NCI-H446 (cell line): ENCODE measurements around the gene NUP133.
"Not testable (repeated sequence)": the region's sequence is repeated elsewhere in the genome, so short reads cannot be mapped to it uniquely, and the experiment has no call there.

ENCODE experiments used
- DNase-seq, 2 experiments: peaks; one replicate each; lab custom pipeline; 2025; lab: John Stamatoyannopoulos, UW

The NUP133 gene

DNA sequence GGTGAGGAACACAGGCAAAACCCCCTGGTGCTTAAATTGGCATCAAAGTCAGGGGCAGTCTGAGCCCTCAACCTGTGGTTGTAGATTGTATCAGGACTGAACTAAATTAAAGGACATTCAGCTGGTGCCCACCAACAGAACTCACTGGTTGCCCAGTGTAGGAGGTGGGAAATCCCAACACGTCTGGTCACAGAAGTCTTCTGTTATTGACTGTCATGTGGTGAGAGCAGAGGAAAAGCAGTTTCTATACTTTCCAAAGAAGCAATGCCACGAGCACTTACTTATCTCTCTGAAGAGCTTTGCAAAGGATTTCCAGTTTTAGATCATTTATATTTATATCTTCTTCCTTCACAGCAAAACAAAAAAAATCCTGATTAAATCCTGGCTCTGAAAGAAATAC is 59.3 kb downstream of the NUP133 start:
- no peak for DNase-seq

- no peak for DNase-seq
Measured at GRCh38 chr1:229448354-229448753, 59.8 kb downstream of the NUP133 start.

DNA sequence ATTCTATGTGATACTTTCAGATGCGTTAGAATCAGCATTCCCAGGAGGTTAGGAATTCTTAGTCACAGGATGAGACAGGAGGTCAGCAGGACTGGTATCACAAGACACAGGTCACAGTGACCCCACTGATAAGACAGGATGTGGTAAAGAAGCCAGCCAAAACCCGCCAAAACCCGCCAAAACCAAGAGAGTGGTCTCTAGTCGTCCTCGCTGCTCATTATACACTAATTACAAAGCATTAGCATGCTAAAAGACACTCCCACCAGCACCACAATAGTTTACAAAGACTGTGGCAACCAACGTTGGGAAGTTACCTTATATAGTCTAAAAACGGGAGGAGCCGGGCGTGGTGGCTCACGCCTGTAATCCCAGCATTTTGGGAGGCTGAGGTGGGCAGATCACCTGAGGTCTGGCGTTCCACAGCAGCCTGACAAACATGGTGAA is 60.3 kb downstream of the NUP133 start:
- DNase-seq, result no peak

GRCh38 chr1:229445828-229446227 is 62.3 kb downstream of the NUP133 start:
- no peak for DNase-seq

- DNase-seq, result no peak
Measured at GRCh38 chr1:229440851-229441537, 67.1 kb downstream of the NUP133 start.

- no peak for DNase-seq
Measured at GRCh38 chr1:229438021-229438420, 70.1 kb downstream of the NUP133 start.

GRCh38 chr1:229437443-229437842 is 70.7 kb downstream of the NUP133 start:
- no peak for DNase-seq

DNA sequence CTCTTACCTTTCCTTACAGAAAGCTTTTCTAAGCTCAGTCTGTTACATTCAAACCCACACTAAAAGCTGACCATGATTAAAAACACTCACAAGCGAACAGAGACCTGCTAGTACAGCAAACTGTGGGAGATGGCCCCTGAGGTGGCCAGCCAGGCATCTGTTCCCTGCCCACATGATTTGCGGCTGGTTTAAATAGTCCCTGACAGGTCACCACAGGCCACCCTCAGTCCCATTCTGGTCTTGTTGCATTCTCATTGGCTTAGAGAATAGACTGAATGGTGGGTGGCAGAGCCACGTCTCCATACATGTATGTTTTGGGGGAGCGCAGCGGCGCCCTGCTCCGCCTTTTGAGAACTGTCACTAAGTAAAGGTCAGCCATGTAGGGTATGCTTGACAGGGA is 71.9 kb downstream of the NUP133 start:
- no peak for DNase-seq

GRCh38 chr1:229434641-229435051 is 73.5 kb downstream of the NUP133 start:
- DNase-seq, result no peak

DNA sequence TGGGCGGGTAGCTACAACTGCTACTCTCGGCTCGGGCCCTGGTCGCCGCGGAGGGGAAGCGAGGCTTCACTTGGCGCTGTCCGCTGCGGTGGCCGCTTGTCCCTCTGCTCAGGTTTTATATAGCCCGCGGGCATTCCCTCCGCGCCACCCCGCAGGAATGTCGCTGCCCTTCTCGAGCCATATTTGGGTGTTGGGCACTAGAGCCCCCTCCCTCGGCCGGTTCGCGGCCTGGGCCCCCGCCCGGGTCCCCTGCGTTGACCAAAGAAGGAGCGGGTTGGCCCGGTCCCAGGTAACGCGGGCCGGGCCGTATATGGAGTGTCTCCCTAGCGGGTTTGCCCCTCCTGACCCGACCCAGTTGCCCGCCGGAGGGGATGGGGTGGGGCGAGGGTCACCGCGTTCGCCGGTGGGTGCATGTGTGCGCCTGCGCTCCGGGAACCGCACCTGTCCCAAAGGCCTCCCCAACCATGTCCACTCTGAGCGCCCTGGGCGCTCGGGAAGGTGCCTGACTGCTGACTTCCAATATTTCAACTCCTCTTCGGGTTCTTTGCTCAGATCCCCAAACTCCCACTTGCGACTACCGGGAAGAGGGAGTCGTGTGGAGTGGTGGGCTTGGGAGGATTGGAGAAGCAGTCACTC is 74.0 kb downstream of the NUP133 start, which contains the start of gene ACTA1:
Gene ACTA1, minus strand, starts transcription at position 90 of the 636 bp plus-strand sequence. CDS start 979 bp downstream, outside the sequence.
- DNase-seq, result no peak

DNA sequence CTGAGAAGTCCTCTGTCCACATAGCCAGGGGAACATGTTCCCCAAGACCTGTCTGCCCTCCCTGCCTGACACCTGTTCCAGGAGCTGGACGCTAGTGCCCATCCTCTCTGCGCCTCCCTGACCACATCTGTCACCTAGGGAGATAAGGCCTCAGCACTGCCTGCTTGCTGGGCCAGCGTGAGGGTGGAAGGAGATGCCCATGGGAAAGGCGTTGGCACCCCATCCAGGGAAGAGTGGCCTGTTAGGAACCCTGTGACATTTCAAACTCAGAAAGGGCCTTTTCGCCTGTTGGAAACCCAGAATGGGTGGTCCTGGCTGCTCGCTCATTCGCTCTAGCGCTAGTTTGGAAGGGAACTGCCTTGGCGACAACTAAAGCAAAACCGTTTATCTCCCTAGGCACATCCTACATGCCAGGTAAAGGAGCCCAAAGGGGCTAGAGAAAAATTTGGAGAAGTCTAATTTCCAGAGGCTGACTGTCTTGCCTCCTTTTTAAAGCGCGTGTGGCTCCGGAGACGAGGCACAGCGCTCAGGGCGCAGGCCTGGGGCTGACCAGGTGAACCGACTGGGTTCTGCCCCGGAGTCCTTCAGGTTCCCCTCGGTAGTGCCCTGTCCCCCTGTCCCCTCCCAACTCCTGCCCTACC is 74.7 kb downstream of the NUP133 start:
- DNase-seq, result no peak

GRCh38 chr1:229432905-229433304 is 75.2 kb downstream of the NUP133 start:
- DNase-seq, result no peak

- no peak for DNase-seq
Measured at GRCh38 chr1:229432116-229432461, 76.1 kb downstream of the NUP133 start.

DNA sequence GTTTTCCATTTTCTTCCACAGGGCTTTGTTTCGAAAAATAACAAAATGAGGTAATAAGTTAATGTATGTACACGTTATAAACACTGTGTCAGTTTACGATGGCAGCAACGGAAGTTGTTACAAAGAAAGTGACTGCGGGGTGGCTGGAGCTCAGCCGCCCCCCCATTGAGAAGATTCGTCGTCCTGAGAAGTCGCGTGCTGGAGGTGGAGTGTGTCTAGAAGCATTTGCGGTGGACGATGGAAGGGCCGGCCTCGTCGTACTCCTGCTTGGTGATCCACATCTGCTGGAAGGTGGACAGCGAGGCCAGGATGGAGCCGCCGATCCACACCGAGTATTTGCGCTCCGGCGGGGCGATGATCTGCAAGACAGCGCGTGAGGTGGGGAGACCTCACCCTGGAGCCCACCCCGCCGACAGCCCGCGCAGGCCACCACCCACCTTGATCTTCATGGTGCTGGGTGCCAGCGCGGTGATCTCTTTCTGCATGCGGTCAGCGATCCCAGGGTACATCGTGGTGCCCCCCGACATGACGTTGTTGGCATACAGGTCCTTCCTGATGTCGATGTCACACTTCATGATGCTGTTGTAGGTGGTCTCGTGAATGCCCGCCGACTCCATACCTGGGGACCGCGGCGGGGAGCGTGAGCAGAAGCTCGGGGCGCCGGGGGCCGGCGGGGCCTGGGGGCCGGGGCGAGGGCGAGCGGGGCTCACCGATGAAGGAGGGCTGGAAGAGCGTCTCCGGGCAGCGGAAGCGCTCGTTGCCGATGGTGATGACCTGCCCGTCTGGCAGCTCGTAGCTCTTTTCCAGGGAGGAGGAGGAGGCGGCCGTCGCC is 76.6 kb downstream of the NUP133 start:
- no peak for DNase-seq

GRCh38 chr1:229430761-229431283 is 77.3 kb downstream of the NUP133 start:
- DNase-seq, result no peak

GRCh38 chr1:229428256-229428655 is 79.9 kb downstream of the NUP133 start:
- no peak for DNase-seq

DNA sequence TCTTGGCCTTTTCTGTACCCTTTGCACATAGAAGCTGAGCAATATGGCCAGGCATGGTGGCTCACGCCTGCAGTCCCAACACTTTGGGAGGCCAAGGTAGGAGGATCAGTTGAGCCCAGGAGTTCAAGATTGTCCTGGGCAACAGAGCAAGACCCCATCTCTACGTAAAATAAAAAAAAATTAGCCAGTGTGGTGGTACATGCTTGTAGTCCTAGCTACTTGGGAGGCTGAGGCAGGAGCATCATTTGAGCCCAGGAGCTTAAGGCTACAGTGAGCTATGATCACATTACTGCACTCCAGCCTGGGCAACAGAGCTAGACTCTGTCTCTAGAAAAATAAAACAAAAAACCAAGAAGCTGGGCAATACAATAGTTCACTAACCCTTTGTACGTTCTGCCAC is 80.6 kb downstream of the NUP133 start:
- DNase-seq, result no peak

DNA sequence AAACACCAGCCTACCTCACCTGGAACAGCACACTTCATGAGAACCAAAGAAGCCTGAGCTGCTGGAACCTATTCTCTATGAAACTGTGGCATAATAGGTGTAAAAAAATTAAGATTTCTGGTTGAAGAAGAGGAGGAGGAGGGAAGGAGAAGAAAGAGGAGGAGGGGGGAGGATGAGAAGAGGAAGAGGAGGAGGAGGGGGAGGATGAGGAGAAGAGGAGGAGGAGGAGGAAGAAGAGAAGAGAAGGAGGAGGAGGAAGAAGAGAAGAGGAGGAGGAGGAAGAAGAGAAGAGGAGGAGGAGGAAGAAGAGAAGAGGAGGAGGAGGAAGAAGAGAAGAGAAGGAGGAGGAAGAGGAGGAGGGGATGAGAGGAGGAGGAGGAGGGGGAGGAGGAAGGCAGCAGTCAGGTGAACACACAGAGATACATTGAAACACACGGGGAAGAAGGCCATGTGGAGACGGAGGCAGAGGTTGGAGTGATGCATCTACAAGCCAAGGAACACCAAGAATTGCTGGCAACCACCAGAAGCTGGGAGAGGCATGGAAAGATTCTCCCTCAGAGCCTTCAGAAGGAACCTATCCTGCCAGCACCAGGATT is 82.5 kb downstream of the NUP133 start:
- no peak for DNase-seq

DNA sequence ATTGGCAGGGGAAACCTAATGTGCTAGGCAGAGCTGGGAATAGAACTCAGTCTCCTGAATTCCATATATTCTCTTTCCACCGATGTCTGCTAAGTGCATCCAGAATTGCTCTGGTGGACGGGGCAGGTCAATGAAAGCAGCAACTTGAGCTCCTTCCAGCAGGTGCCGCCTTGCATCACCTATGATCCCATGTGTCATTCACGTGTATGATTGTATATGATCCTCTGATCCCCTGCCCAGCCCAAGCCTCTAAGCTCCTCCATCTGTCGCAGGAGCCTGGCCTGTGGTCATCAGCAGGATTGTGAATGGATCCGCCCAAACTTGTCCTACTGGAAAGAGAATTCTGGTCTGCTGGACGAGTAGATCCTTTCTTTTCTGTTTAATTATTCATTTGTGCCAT is 87.4 kb downstream of the NUP133 start:
- DNase-seq, result no peak

DNA sequence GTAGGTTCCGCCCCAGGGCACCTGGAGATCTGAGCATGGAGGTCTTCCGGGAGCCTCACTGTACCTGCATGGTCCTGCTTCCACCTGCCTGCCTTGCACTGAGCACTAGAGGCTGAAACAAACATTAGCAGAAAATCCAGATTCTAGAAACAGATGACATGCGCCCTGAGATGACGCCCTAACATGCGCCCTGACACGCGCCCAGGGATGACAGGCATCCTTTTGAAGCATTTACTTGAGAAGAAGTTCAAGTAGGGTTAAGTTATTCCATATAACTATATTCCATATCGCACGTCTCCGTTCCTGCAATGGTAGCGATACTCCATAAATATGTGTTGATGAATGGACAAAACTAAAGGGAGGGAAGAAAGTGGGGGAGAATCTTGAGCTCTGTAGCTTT is 87.9 kb downstream of the NUP133 start:
- no peak for DNase-seq

- not testable (repeated sequence) for DNase-seq
Measured at GRCh38 chr1:229418586-229418985, 89.6 kb downstream of the NUP133 start.

- not testable (repeated sequence) for DNase-seq
Measured at GRCh38 chr1:229412810-229413209, 95.3 kb downstream of the NUP133 start.
